Heart left ventricle (tissue), 16 donors: Measurements from ENCODE around the gene GMFB. TPM values are rescaled to one million over a fixed set of nuclear protein-coding genes. Genes with fewer than 3 reads are reported as not detected.
"Not testable (repeated sequence)": the region's sequence is repeated elsewhere in the genome, so short reads cannot be mapped to it uniquely, and the experiment has no call there.

ENCODE experiments used
- ATAC-seq, 4 donors: fragments of 200-7000 bp; cut with Tn5 transposase; one replicate each; pipeline ENCODE4 v1.9.1; 2020 to 2022; ENCODE audit warnings: moderate library complexity in 4 of 4, mild to moderate bottlenecking in 3 of 4, moderate number of reproducible peaks in 1 of 4
- DNase-seq, 5 donors: peaks; one replicate each; pipeline ENCODE4 v3.0.0-alpha.2; 2020
- H3K27ac ChIP-seq, 12 donors: fragments of 200-600 bp; sonication (generic) in 4 of 12; one replicate each; pipeline versions ENCODE4 v1.5.0 to v1.8.0; 2016 to 2022; ENCODE audit warnings: mild to moderate bottlenecking in 2 of 12
- H3K27me3 ChIP-seq, 9 donors: fragments of 200-600 bp; sonication (generic) in 2 of 9; one replicate each; pipeline versions ENCODE4 v1.5.1 to v1.8.0; 2016 to 2022; ENCODE audit warnings: mild to moderate bottlenecking in 3 of 9
- H3K36me3 ChIP-seq, 9 donors: fragments of 200-600 bp; sonication (generic) in 2 of 9; one replicate each; pipeline versions ENCODE4 v1.5.0 to v1.8.0; 2018 to 2022; ENCODE audit warnings: mild to moderate bottlenecking in 2 of 9
- H3K4me1 ChIP-seq, 12 donors: fragments of 200-600 bp; sonication (generic) in 4 of 12; one replicate each; pipeline versions ENCODE4 v1.5.0 to v1.8.0; 2016 to 2022; ENCODE audit warnings: mild to moderate bottlenecking in 3 of 12
- H3K4me3 ChIP-seq, 12 donors: fragments of 200-600 bp; sonication (generic) in 4 of 12; one replicate each; pipeline versions ENCODE4 v1.5.0 to v1.8.0; 2017 to 2022; ENCODE audit warnings: mild to moderate bottlenecking in 9 of 12, moderate library complexity in 4 of 12
- H3K9me3 ChIP-seq, 12 donors: fragments of 200-600 bp; sonication (generic) in 4 of 12; one replicate each; pipeline versions ENCODE4 v1.5.0 to v1.8.0; 2016 to 2022; ENCODE audit warnings: mild to moderate bottlenecking in 1 of 12
- POLR2A ChIP-seq, 2 donors: fragments of 450-650 bp; IDR thresholded peaks; one replicate each; pipeline ENCODE4 v1.6.1; 2017; ENCODE audit warnings: antibody characterized with exemption in 2 of 2, mild to moderate bottlenecking in 2 of 2, moderate library complexity in 2 of 2
- WGBS, 4 donors: extraction: QIAGEN DNeasy Blood & Tissue Kit in 2 of 4; methylation state at CpG; one replicate each; pipeline versions ENCODE4 v1.1.5 to v1.1.7; 2013 to 2018; 5-methylcytosine and 5-hydroxymethylcytosine counted together
- intact Hi-C, 10 donors: fragments of 100-400 bp; cut with DNase I; formaldehyde crosslinking; loops; one replicate each; pipeline versions ENCODE4 v1.11.1 to v1.14.2; 2022
- polyA plus RNA-seq, 2 donors: library from polyadenylated mRNA; stranded (reverse); fragments of 200-250 nt; gene quantifications; one replicate each; pipeline ENCODE4 v1.2.3, GENCODE V29; 2013
- total RNA-seq, 9 donors: library from RNA; depleted of rRNA in 2 of 9; stranded (reverse); fragments of >200 nt in 2 of 9; fragmentation: NEBNext Ultra II Directional in 3 of 9; extraction: Animal tissue kit (Norgen Biotek cat#: 25700) in 3 of 9; gene quantifications; one replicate each; pipeline versions ENCODE4 v1.1.0 to v1.2.4, GENCODE V29; 2016 to 2023
- TF ChIP-seq, protein P1 (sequence below), 12 donors: fragments of 200-600 bp; sonication (generic) in 4 of 12; IDR thresholded peaks; one replicate each; pipeline versions ENCODE4 v1.5.0 to v1.8.0; 2018 to 2022; ENCODE audit warnings: antibody characterized with exemption in 12 of 12, mild to moderate bottlenecking in 5 of 12
- donor health status: ischemic (EF 13 %, LVEDD 7.1; RV severe dilation, severe dysfunction).
- donor health status: healthy with polysubstance abuse.
- donor health status: DM: no; HTN: yes; CAD: no.
- donor health status: DM: no; HTN: no; CAD: no.
- donor health status: ischemic (EF 25% LVEDD 6.9; RV normal size, moderate dysfunction).
- donor health status: ischemic (EF 25% LVEDD 5.7; RV mildly dilated, moderate dysfunction).
- donor health status: healthy.
- donor health status: DM: yes; HTN: yes; CAD: no.
- donor health status: ischemic (EF 35%, LVEDD 5.7; RV mildly dilated, moderate dysfunction).
- donor health status: nonischemic (EF 11% LVEDD 7.7; RV severe dilation, severe dysfunction).
- donor health status: DM: yes; HTN: yes; CAD: no.
- donor health status: PGD.
- donor health status: ischemic (EF 29% LVEDD 5.4; RV normal size, mild dysfunction).
- donor health status: nonischemic (EF 23%, LVEDD 6.1; RV moderate dilation, normal function).

The GMFB gene
- total and polyA plus RNA-seq, 11 donors: 5.0 to 35.8 (median 26.0) TPM

DNA sequence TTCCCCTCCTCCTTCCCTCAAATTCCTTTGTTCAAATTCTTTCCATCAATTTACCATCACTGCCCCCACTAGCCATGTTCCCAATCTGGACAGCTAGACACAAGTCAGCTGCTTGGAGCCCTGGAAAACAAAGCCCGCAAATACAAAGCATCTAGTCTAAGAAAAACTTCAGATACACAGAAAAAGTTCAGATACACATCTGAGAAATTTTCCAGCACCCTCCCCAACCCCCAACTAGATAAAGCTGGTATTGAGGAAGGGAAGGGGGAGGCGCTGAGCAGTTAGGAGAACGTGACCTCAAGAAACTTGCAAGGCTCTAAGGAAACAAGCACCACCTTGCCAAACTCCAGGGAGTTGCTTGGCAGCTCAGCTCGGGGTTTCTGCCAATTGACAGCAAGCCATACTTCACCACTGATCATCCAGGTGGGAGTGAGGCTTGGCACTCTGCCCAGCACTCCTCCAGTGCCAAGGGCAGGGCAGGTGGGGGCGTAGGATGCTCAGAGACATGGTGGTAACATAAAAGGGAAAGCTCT lies 42.6 kb downstream of the GMFB start:
- Histone ChIP-seq H3K36me3 (no peaks in the 10 kb centered on the region), H3K9me3 (no peaks in the 10 kb centered on the region), H3K4me1 (peaks cover 0 to 42% (median 4%) of the 10 kb centered on the region in 12 donors), H3K27me3 (no peaks in the 10 kb centered on the region), H3K4me3 (no peak overlapping the region), H3K27ac (no peak overlapping the region)
- TF ChIP-seq, protein P1, sequence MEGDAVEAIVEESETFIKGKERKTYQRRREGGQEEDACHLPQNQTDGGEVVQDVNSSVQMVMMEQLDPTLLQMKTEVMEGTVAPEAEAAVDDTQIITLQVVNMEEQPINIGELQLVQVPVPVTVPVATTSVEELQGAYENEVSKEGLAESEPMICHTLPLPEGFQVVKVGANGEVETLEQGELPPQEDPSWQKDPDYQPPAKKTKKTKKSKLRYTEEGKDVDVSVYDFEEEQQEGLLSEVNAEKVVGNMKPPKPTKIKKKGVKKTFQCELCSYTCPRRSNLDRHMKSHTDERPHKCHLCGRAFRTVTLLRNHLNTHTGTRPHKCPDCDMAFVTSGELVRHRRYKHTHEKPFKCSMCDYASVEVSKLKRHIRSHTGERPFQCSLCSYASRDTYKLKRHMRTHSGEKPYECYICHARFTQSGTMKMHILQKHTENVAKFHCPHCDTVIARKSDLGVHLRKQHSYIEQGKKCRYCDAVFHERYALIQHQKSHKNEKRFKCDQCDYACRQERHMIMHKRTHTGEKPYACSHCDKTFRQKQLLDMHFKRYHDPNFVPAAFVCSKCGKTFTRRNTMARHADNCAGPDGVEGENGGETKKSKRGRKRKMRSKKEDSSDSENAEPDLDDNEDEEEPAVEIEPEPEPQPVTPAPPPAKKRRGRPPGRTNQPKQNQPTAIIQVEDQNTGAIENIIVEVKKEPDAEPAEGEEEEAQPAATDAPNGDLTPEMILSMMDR (IDR thresholded peaks at IDR 0.05): no peak
- TF ChIP-seq POLR2A (IDR thresholded peaks at IDR 0.05): no peak
- intact Hi-C loops: no loop called here
- ATAC-seq (no peak), DNase-seq (no peak)
- WGBS, 4 donors: 19 to 28% (median 23%) methylated on average over 5 of the region's 5 CpGs

DNA sequence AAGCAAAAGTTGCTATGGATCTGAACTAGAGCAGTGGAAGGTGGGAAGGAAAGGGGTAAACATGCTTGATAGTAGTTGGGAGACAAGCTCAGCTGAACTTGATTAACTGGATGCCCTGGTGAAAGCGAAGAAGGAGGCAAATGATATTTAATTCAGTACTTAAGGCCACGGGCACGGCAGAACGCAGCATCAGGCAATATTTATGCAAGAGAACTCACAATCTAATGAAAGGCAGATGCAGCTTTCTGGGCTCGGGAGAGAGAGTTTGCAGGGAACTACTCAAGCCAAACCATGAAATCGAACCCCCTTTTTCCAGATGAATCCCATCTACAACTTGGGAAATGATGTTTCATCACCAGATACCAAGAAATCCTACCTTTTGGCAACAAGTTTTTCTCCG lies 44.1 kb downstream of the GMFB start:
- peaks cover 0 to 38% (median 10%) of the 10 kb centered on the region in 12 donors for H3K4me1 ChIP-seq
- H3K36me3 ChIP-seq: no peaks in the 10 kb centered on the region
- intact Hi-C loops: loop anchor here in 3 of 10 donors (5.0 kb wide), 1 partner anchor 43 kb away; the partner anchor contains the start of gene GMFB (in 3 of the 3)
- no peak overlapping the region for H3K27ac ChIP-seq
- no peak for DNase-seq
- TF ChIP-seq POLR2A (IDR thresholded peaks at IDR 0.05): no peak
- TF ChIP-seq, protein P1 (IDR thresholded peaks at IDR 0.05): no peak
- WGBS, 4 donors: 86 to 90% (median 88%) methylated on average over 7 of the region's 7 CpGs
- no peaks in the 10 kb centered on the region for H3K9me3 ChIP-seq
- no peaks in the 10 kb centered on the region for H3K27me3 ChIP-seq
- ATAC-seq: no peak
- no peak overlapping the region for H3K4me3 ChIP-seq

DNA sequence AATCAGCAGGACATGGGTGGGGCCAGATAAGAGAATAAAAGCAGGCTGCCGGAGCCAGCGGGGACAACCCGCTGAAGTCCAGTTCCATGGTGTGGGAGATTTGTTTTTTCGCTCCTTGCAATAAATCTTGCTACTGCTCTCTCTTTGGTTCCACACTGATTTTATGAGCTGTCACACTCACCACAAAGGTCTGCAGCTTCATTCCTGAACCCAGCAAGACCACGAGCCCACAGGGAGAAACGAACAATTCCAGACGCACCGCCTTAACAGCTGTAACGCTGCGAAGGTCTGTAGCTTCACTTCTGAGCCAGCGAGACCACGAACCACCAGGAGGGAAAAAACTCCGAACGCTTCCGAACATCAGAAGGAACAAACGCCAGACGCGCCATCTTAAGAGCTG lies 44.8 kb downstream of the GMFB start:
- 88 to 96% (median 94%) methylated on average over 18 of the region's 18 CpGs for WGBS, 4 donors
- intact Hi-C loops: loop anchor here in 3 of 10 donors (5.0 kb wide), 1 partner anchor 43 kb away; the partner anchor contains the start of gene GMFB (in 3 of the 3)
- H3K36me3 ChIP-seq: no peaks in the 10 kb centered on the region
- DNase-seq (no peak), ATAC-seq (no peak)
- no peaks in the 10 kb centered on the region for H3K27me3 ChIP-seq
- TF ChIP-seq, protein P1 (IDR thresholded peaks at IDR 0.05): no peak
- TF ChIP-seq POLR2A (IDR thresholded peaks at IDR 0.05): no peak
- no peaks in the 10 kb centered on the region for H3K9me3 ChIP-seq
- no peak overlapping the region for H3K27ac ChIP-seq
- H3K4me3 ChIP-seq: no peak overlapping the region
- H3K4me1 ChIP-seq: peaks cover 0 to 43% (median 13%) of the 10 kb centered on the region in 12 donors

DNA sequence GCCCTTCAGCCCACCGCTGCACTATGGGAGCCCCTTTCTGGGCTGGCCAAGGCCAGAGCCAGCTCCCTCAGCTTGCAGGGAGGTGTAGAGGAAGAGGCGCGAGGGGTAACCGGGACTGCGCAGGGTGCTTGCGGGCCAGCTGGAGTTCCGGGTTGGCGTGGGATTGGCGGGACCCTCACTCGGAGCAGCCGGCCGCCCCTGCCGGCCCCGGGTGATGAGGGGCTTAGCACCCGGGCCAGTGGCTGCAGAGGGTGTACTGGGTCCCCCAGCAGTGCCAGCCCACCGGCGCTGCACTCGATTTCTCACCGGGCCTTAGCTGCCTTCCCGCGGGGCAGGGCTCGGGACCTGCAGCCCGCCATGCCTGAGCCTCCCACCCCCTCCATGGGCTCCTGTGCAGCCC lies 45.8 kb downstream of the GMFB start:
- not testable (repeated sequence) for H3K27me3 ChIP-seq, DNase-seq, H3K9me3 ChIP-seq, H3K36me3 ChIP-seq, ATAC-seq, H3K27ac ChIP-seq, H3K4me3 ChIP-seq
- WGBS, 4 donors: 96 to 100% (median 96%) methylated on average over 9 to 21 of the region's 23 CpGs
- peaks cover 0 to 53% (median 16%) of the 10 kb centered on the region in 12 donors for H3K4me1 ChIP-seq
- intact Hi-C loops: loop anchor here in 3 of 10 donors (5.0 kb wide), 1 partner anchor 44 kb away; the partner anchor contains the start of gene GMFB (in 3 of the 3)
